Lung (tissue), 12 donors: Measurements from ENCODE around the gene ATG2A. TPM values are rescaled to one million over a fixed set of nuclear protein-coding genes. Genes with fewer than 3 reads are reported as not detected.

Experiments
- ATAC-seq: fragments of 200-7000 bp; cut with Tn5 transposase; one replicate; pipeline ENCODE4 v1.9.1; 2020; ENCODE audit warnings: moderate number of reproducible peaks; ENCODE audit not compliant: insufficient read depth, low FRiP score
- DNase-seq, 3 donors: peaks; one replicate each; pipeline ENCODE4 v3.0.0-alpha.2; 2013 to 2017
- H3K27ac ChIP-seq, 2 donors: one replicate each; pipeline ENCODE4 v1.5.1; 2013; ENCODE audit warnings: mild to moderate bottlenecking in 2 of 2, moderate library complexity in 2 of 2, control low read depth in 1 of 2, inconsistent platforms in 1 of 2, low read depth in 1 of 2, low read length in 1 of 2
- H3K27me3 ChIP-seq, 3 donors: one replicate each; pipeline ENCODE4 v1.5.1; 2013; ENCODE audit warnings: low read length in 2 of 3; ENCODE audit not compliant: control insufficient read depth in 3 of 3, insufficient read depth in 3 of 3
- H3K36me3 ChIP-seq, 4 donors: one replicate each; pipeline ENCODE4 v1.5.1; 2013; ENCODE audit warnings: low read length in 4 of 4, mild to moderate bottlenecking in 1 of 4, moderate library complexity in 1 of 4; ENCODE audit not compliant: control insufficient read depth in 4 of 4, insufficient read depth in 4 of 4
- H3K4me1 ChIP-seq, 5 donors: one replicate each; pipeline ENCODE4 v1.5.1; 2013; ENCODE audit warnings: low read length in 5 of 5, mild to moderate bottlenecking in 2 of 5, moderate library complexity in 1 of 5; ENCODE audit not compliant: control insufficient read depth in 5 of 5, insufficient read depth in 5 of 5
- H3K4me3 ChIP-seq: one replicate; pipeline ENCODE4 v1.5.1; 2013; ENCODE audit warnings: mild to moderate bottlenecking, control low read depth, moderate library complexity
- H3K9ac ChIP-seq, 2 donors: one replicate each; pipeline ENCODE4 v1.5.1; 2013; ENCODE audit warnings: low read length in 2 of 2, control low read depth in 1 of 2; ENCODE audit not compliant: insufficient read depth in 1 of 2
- H3K9me3 ChIP-seq, 4 donors: one replicate each; pipeline ENCODE4 v1.5.1; 2013; ENCODE audit warnings: low read length in 3 of 4, mild to moderate bottlenecking in 1 of 4, moderate library complexity in 1 of 4; ENCODE audit not compliant: control insufficient read depth in 4 of 4, insufficient read depth in 3 of 4
- WGBS, 2 donors: extraction: QIAGEN DNeasy Blood & Tissue Kit; methylation state at CpG; one replicate each; pipeline ENCODE4 v1.1.7; 2013; 5-methylcytosine and 5-hydroxymethylcytosine counted together
- polyA plus RNA-seq, 2 donors: library from polyadenylated mRNA; stranded (reverse); fragments of 200-250 nt; gene quantifications; one replicate each; pipeline ENCODE4 v1.2.1, GENCODE V29; 2013
- total RNA-seq, 2 donors: library from RNA; depleted of rRNA in 1 of 2; stranded (reverse); fragments of >200 nt in 1 of 2; gene quantifications; one replicate each; pipeline ENCODE4 v1.2.1, GENCODE V29; 2014 to 2021
- TF ChIP-seq, protein P1 (sequence below): IDR thresholded peaks from 2 replicates; pipeline ENCODE4 v1.5.1; 2012; ENCODE audit warnings: mild to moderate bottlenecking; ENCODE audit errors: control extremely low read depth, extremely low read depth
- donor health status: control.
- donor health status: control.
- donor health status: Bipolar disorder and iron deficiency.
- donor health status: healthy.
- donor health status: DM: yes; HTN: yes; CAD: no.

ATG2A gene
- total and polyA plus RNA-seq, 4 donors: 17.4 to 32.5 (median 21.0) TPM

DNA sequence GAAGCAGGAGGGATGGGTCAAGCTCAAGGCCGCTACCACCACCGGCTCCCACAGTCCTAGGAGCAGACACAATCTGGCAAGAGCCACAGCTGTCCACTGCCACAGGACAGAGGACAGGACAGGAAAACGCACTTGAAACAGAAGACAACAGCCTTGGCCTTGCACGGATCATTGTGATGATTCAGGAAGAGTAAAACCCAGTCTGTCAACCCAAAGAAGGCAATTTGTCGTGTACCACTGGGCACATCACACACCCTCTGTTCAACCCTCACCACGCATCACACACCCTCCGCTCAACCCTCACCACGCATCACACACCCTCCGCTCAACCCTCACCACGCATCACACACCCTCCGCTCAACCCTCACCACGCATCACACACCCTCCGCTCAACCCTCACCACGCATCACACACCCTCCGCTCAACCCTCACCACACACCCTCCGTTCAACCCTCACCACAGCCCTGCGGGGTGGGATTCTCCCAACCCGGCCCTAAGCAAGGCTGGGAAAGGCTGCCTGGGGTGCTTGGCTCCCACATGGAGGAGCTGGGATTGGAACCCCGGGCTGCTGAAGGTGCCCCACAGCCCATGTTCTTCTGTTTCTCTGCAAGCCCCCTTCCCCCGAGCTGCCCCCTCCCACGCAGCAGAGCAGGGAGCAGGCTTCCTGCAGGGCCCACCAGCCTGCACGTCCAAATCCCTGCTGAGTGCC, 61.3 kb downstream of the ATG2A start:
- DNase-seq: no peak
- peak overlapping the region; percentile 86 to 90 for H3K27ac ChIP-seq
- H3K4me1 ChIP-seq: peaks cover 0 to 62% (median 0%) of the 10 kb centered on the region in 5 donors
- H3K9me3 ChIP-seq: no peaks in the 10 kb centered on the region
- H3K36me3 ChIP-seq: peaks cover 0 to 22% (median 17%) of the 10 kb centered on the region in 4 donors
- no peak overlapping the region for H3K9ac ChIP-seq
- ATAC-seq: no peak
- H3K27me3 ChIP-seq: no peaks in the 10 kb centered on the region
- 77 to 78% methylated on average over 18 of the region's 22 CpGs for WGBS, 2 donors
- no peak overlapping the region for H3K4me3 ChIP-seq
- TF ChIP-seq, protein P1, sequence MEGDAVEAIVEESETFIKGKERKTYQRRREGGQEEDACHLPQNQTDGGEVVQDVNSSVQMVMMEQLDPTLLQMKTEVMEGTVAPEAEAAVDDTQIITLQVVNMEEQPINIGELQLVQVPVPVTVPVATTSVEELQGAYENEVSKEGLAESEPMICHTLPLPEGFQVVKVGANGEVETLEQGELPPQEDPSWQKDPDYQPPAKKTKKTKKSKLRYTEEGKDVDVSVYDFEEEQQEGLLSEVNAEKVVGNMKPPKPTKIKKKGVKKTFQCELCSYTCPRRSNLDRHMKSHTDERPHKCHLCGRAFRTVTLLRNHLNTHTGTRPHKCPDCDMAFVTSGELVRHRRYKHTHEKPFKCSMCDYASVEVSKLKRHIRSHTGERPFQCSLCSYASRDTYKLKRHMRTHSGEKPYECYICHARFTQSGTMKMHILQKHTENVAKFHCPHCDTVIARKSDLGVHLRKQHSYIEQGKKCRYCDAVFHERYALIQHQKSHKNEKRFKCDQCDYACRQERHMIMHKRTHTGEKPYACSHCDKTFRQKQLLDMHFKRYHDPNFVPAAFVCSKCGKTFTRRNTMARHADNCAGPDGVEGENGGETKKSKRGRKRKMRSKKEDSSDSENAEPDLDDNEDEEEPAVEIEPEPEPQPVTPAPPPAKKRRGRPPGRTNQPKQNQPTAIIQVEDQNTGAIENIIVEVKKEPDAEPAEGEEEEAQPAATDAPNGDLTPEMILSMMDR: no peak

DNA sequence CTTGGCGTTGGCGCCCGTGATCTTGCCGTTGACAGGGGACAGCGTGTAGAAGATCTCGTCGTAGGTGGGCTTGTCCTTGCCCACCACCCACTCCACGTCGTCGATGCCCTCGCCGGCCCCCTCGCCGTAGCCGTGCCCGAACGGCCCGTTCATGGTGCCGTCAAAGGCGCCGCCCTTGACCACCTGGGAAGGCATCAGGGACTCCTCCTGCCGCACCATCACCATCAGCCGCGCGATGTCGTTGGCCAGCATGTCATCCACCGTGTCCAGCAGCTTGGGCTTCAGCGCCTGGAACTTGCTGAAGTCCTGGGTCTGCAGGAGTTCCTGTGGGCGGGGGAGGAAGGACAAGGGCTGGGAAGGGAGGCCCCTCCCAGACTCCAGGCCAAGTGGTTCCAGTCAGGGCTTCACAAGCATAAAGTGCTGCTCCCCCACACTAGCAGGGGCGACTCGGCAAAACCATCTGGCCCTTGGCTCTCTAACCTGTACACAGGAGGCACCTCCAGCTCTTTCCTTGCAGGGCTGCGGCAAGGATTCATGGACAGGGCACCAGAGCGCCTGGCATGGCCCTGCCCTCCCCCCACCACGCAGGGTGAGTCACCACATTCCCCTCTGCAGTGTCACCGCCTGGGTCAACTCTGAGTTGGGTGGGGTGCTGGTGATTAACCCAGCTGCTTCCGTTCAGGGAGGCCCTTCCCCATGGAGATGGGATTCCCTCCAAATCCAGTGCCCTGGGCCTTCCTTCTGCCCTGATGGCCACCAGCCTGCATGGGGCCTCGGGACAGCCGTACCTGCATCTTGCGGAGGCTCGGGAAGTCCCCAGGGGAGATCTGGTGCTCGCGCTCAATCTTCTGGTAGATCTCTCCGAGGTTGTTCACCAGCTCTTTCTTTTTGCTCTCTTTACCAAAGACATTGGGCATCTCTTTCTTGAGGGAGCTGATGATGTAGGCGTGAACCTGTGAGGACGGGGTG, 62.2 kb downstream of the ATG2A start:
- DNase-seq: no peak
- Histone ChIP-seq H3K9ac (no peak overlapping the region), H3K9me3 (no peaks in the 10 kb centered on the region), H3K36me3 (peaks cover 0 to 21% (median 15%) of the 10 kb centered on the region in 4 donors), H3K27ac (peak overlapping the region; percentile 86 to 90), H3K4me1 (peaks cover 0 to 62% (median 3%) of the 10 kb centered on the region in 5 donors), H3K4me3 (no peak overlapping the region), H3K27me3 (no peaks in the 10 kb centered on the region)
- 71 to 75% methylated on average over 45 of the region's 45 CpGs for WGBS, 2 donors
- peak; percentile 86 for ATAC-seq
- TF ChIP-seq, protein P1: no peak

DNA sequence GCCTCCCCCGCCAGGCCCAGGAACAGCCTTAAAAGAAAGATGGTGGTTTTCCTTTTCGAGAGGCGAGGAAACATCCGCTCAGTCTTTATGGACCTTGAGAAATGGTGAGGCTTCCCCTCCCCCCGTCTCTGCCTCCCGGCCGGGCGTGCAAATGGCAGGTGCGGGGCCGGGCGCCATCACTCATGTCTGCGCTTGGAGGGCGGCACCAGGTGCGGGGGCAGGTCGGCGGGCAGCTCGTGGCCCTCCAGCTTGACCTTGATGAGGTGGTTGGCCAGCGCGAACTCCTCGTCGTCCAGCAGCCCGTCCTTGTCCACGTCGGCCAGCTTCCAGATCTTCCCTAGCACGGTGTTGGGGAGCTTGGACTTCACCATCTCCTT, 62.9 kb downstream of the ATG2A start:
- Histone ChIP-seq H3K9ac (no peak overlapping the region), H3K4me3 (no peak overlapping the region), H3K36me3 (peaks cover 0 to 21% (median 11%) of the 10 kb centered on the region in 4 donors), H3K27ac (peak overlapping the region; percentile 77 to 90), H3K27me3 (no peaks in the 10 kb centered on the region), H3K9me3 (no peaks in the 10 kb centered on the region), H3K4me1 (peaks cover 0 to 58% (median 9%) of the 10 kb centered on the region in 5 donors)
- DNase-seq: no peak
- TF ChIP-seq, protein P1: no peak
- ATAC-seq: no peak
- WGBS, 2 donors: 91 to 93% methylated on average over 25 of the region's 25 CpGs
